ENCODE measurements around the gene DENND11. TPM values are rescaled to one million over a fixed set of nuclear protein-coding genes. Genes with fewer than 3 reads are reported as not detected.
A peak's percentile ranks its signal among the peaks of the same experiment; 100 is the strongest.

Gene DENND11
- 9.5 TPM for total RNA-seq (ENCODE audit: unreplicated experiment)
- long read RNA-seq: 0 reads

GRCh38 chr7:141702047-141702567, at the start of gene DENND11:
Gene DENND11 (minus strand): TSS chr7:141702166. CDS start chr7:141702153, 13 bp downstream.
- Mint-ChIP-seq H3K27ac (ENCODE audit: unreplicated experiment) (no peak within 1 kb of the TSS), H3K36me3 (ENCODE audit: unreplicated experiment) (no peaks in the 10 kb centered on the region), H3K4me3 (ENCODE audit: unreplicated experiment) (peak within 1 kb of the TSS; percentile 84), H3K27me3 (ENCODE audit: unreplicated experiment) (no peaks in the 10 kb centered on the region), H3K9me3 (ENCODE audit: unreplicated experiment) (peaks cover 2% of the 10 kb centered on the region), H3K4me1 (ENCODE audit: low read depth, unreplicated experiment) (peaks cover 15% of the 10 kb centered on the region)
- DNase-seq: peak; percentile 65
- no peak for TF ChIP-seq CTCF (IDR thresholded peaks at IDR 0.05; ENCODE audit: partially characterized antibody, unreplicated experiment)

- peaks cover 36% of the 10 kb centered on the region for H3K36me3 Mint-ChIP-seq (ENCODE audit: unreplicated experiment)
- no peak overlapping the region for H3K4me3 Mint-ChIP-seq (ENCODE audit: unreplicated experiment)
- DNase-seq: no peak
- no peak for TF ChIP-seq CTCF (IDR thresholded peaks at IDR 0.05; ENCODE audit: partially characterized antibody, unreplicated experiment)
- H3K27me3 Mint-ChIP-seq (ENCODE audit: unreplicated experiment): no peaks in the 10 kb centered on the region
- H3K4me1 Mint-ChIP-seq (ENCODE audit: low read depth, unreplicated experiment): no peaks in the 10 kb centered on the region
- peaks cover 5% of the 10 kb centered on the region for H3K9me3 Mint-ChIP-seq (ENCODE audit: unreplicated experiment)
- no peak overlapping the region for H3K27ac Mint-ChIP-seq (ENCODE audit: unreplicated experiment)
Measured at GRCh38 chr7:141748396-141748795, 46.4 kb upstream of the DENND11 start.

GRCh38 chr7:141744131-141744530, 42.2 kb upstream of the DENND11 start:
- H3K27me3 Mint-ChIP-seq (ENCODE audit: unreplicated experiment): no peaks in the 10 kb centered on the region

GRCh38 chr7:141742229-141742628, 40.3 kb upstream of the DENND11 start:
- no peak overlapping the region for H3K4me3 Mint-ChIP-seq (ENCODE audit: unreplicated experiment)
- no peak for DNase-seq
- H3K27me3 Mint-ChIP-seq (ENCODE audit: unreplicated experiment): no peaks in the 10 kb centered on the region
- no peaks in the 10 kb centered on the region for H3K36me3 Mint-ChIP-seq (ENCODE audit: unreplicated experiment)
- peaks cover 4% of the 10 kb centered on the region for H3K4me1 Mint-ChIP-seq (ENCODE audit: low read depth, unreplicated experiment)
- H3K27ac Mint-ChIP-seq (ENCODE audit: unreplicated experiment): no peak overlapping the region
- no peaks in the 10 kb centered on the region for H3K9me3 Mint-ChIP-seq (ENCODE audit: unreplicated experiment)
- no peak for TF ChIP-seq CTCF (IDR thresholded peaks at IDR 0.05; ENCODE audit: partially characterized antibody, unreplicated experiment)

More at GRCh38 chr7:141744131-141744530, 42.2 kb upstream of the DENND11 start:
- H3K9me3 Mint-ChIP-seq (ENCODE audit: unreplicated experiment): no peaks in the 10 kb centered on the region
- TF ChIP-seq CTCF (IDR thresholded peaks at IDR 0.05; ENCODE audit: partially characterized antibody, unreplicated experiment): no peak
- H3K4me3 Mint-ChIP-seq (ENCODE audit: unreplicated experiment): no peak overlapping the region
- no peak for DNase-seq
- peaks cover 4% of the 10 kb centered on the region for H3K4me1 Mint-ChIP-seq (ENCODE audit: low read depth, unreplicated experiment)
- H3K36me3 Mint-ChIP-seq (ENCODE audit: unreplicated experiment): no peaks in the 10 kb centered on the region
- H3K27ac Mint-ChIP-seq (ENCODE audit: unreplicated experiment): no peak overlapping the region

DNA sequence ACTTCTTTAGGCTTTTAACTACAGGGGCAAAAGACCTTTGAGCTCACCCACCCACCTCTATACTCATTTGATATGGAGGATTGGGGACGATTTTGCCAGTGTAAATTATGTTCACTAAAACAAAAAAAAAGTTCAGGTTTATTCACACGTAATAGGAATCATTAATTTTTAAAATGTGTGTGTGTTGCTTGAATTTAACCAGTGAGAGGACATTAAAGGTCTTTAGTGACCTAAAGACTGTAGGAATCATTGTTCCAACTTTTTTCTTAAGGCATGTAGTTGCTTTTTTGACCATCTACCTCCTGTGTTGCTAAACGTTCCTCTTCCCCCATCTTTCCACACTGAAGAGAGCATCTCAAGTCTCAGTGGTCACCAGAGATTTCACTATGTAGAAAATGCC, 37.3 kb upstream of the DENND11 start:
- H3K4me3 Mint-ChIP-seq (ENCODE audit: unreplicated experiment): peak overlapping the region; percentile 80
- H3K27me3 Mint-ChIP-seq (ENCODE audit: unreplicated experiment): no peaks in the 10 kb centered on the region
- H3K9me3 Mint-ChIP-seq (ENCODE audit: unreplicated experiment): no peaks in the 10 kb centered on the region
- DNase-seq: no peak
- H3K27ac Mint-ChIP-seq (ENCODE audit: unreplicated experiment): peak overlapping the region; percentile 38
- H3K4me1 Mint-ChIP-seq (ENCODE audit: low read depth, unreplicated experiment): peaks cover 4% of the 10 kb centered on the region
- no peaks in the 10 kb centered on the region for H3K36me3 Mint-ChIP-seq (ENCODE audit: unreplicated experiment)
- no peak for TF ChIP-seq CTCF (IDR thresholded peaks at IDR 0.05; ENCODE audit: partially characterized antibody, unreplicated experiment)

Data from glutamatergic neuron (in vitro differentiated cells).